CD4-positive, alpha-beta T cell treated with Interleukin-17A for 1 hour (primary cell): ENCODE measurements around the gene RFC1.

ENCODE experiments used
- DNase-seq: peaks from one replicate; pipeline ENCODE4 v3.0.0-alpha.2; 2020

The RFC1 gene

DNA sequence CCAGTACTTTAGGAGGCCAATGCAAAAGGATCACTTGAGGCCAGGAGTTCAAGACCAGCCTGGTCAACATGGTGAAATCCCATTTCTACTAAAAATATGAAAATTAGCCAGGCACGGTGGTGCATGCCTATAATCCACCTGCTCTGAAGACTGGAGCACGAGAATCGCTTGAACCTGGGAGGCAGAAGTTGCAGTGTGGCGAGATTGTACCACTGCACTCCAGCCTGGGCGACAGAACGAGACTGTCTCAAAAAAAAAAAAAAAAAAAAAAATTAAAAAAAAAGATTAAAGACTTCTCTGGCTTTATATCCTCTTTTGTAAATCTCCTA is 13.0 kb downstream of the RFC1 start:
- DNase-seq = peak; percentile 64

DNA sequence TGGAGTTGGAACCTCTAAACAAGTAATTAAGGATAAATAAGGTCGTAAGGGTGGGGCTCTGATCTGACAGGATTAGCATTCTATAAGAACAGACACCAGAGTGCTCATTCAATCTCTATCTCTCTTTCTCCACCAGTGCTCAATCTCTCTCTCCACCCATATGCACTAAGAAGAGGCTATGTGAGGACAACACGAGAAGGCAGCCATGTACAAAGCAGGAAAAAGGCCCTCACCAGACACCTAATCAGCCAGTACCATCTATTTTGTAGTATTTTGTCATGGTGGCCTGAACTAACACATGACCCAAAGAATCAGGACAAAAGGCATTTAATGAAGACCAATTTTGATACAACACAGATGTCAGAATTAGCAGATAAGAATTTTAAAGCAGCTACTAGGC is 16.8 kb downstream of the RFC1 start:
- no peak for DNase-seq

DNA sequence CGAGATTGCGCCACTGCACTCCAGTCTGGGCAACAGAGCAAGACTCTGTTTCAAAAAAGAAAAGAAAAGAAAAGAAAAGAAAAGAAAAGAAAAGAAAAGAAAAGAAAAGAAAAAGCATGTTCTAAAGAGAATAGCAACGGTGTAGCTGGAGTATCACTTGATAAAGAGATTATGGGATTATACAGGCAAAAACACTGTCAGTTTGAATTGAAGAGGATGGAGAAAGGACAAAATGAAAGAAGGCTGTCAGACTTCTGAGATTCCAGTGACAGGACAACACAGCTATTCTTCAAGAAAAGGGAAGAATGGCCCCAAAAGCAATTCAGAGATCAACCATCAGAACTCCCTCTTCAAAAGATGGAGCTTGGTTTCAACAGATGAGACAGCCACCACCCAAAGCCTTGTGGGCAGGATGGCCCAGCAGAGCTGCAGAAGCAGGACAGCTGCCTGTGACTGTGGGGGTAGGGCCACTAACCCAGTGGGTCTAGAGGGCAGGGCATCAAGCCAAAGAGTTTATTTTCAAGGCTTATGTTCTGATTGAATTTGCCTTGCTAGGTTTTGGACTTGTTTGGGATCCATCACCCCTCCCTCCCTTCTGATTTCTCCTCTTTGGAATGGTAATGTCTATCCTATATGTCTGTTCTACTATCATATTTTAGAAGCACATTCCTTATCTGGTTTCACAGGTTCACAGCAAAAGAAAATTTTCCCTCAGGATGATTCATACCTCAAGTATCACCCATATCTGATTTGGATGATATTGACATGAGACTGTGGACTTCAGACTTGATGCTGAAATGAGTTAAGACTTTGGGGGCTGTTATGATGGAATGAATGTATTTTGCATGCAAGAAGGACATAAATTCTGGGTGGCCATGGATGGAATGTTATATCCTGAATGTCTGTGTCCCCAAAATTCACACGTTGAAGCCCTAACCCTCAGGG is 17.5 kb downstream of the RFC1 start:
- DNase-seq = no peak

DNA sequence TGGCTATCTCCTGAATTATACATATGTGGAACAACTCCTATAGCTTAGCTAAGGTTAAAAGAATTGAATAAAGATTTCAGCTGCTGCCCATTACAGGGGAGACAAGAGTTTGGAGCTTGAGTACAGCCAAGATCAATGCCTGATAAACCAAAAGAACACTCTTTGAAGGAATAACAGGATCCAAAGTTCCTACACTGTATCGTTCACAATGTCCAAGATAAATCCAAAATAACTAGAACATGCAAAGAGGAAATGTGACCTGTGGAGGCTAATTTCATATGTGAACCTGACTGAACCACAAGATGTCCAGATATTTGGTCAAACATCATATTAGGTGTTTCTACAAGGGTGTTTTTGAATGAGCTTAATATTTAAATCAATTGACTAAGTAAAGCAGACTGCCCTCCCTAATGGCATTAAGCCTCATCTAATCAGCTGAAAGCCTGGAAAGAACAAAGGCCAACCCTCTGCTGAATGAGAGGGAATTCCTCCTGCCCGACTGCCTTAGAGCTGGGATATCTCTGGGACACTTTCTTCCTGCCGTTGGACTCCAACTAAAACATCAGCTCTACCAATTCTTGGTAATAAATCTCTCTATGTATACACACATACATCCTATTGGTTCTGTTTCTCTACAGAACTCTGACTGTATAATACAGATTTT is 19.2 kb downstream of the RFC1 start:
- DNase-seq = no peak

DNA sequence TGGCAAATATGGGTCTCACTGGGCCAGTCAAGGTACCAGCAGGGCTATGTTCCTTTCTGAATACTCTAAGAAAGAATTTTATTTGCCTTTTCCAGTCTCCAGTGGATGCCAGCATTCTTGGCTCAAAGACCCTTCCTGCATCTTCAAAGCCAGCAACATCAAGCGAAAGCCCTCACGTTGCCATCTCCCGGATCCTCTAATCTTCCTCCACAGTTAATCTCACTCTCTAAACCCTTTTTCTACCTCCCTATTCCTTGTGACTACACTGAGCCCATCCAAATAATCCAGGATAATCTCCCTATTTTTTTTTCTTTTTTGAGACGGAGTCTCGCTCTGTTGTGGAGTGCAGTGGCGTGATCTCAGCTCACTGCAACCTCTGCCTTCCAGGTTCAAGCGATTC is 23.4 kb downstream of the RFC1 start:
- no peak for DNase-seq

DNA sequence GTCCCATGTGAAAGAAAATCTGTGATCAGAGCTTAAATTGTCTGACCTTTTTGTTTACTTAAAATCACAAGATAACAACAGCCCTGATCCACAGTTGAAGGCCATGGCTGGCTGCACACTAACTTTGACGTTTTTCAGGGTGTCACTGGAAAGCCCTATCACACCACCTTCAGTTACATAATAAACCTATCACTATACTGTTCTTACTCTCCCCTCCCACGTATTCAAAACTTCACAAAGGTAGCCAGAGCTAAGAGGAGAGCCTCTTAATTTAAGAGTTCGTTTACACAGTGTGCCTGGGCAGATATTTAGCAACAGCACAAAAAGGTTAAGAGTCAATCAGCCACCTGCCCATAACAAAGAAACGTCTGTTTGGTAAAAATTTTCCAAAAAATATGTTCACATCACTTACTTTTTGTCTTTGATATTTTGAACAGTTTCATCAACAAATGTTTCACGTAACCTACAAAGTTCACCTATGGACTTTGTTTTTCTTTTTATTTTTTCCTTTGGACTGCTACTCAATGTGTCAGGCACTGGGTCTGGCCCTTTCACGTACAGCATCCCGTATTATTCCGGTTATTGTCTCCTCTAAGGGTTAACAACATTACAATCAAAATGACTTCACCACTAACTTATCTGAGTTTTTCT is 25.0 kb downstream of the RFC1 start:
- DNase-seq = no peak

DNA sequence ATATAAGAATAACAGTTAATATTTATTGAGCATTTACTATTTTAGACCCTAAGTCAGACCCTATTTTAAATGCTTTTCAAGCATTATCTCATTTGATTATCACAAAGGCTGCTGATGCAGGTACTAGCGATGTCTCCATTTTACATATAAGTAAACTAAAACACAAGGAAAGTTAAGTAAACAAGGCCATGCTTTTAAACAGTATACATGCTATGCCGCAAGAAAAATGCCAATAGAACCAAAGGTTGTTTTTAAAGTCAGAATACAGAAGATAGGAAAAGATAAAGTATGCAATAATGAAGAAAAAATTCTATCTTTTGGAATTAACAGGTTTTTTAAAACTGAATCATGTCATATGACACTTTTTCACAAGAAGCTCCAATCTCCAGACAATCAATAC is 26.2 kb downstream of the RFC1 start:
- DNase-seq = no peak

DNA sequence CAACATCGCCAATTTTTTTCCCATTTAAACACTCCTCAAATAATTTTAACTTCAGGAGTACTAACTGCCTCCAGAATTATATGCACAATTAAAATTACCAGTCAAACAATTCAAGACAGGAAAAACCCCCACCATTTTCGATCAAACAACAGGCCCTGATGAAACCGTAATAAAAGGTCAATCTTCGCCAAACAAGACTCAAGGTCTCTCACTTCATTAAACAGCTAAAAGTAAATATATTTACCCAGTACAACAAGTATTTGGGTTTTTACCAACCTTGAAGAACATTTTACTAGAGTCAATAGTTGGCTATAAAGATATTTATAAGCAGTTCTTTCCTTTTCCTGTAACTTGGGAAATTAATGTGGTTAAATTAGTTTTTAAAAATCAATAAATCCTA is 28.3 kb downstream of the RFC1 start:
- DNase-seq = no peak

DNA sequence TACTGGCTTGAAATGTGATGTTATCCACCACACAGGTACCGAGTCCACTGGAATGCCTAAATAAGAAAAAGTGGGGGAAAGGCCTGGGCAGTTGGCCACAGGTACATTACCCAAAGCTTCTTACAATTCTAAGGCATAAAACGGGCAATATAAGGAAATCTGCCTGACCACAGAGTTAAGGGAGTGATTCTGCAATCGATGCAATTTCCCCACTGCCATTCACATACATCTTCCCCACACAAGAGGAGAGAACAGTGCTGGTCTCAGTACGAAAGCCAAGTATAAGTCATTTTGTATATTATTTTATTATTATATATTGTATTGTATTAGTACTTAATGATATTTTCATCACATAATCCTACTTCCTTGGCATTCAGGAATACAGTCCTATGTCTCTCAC is 30.6 kb downstream of the RFC1 start:
- no peak for DNase-seq

DNA sequence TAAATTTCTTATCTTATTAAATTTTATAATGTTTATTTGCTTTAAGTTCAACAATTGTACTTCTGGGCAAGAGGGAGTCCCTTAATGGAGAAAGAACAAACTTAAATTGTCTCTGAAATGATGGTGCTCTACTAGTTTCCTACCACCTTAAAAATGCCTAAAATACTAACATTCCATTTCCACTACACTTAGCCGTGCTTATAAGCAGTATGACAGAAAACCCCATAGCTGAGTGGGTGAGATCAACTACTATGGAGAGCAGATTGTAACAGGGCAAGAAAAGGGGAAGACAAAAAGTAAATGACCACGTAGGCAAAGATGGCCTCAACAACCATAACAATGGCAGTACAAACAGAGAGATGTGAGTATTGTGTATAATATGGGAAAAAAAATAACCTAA is 35.0 kb downstream of the RFC1 start:
- no peak for DNase-seq

DNA sequence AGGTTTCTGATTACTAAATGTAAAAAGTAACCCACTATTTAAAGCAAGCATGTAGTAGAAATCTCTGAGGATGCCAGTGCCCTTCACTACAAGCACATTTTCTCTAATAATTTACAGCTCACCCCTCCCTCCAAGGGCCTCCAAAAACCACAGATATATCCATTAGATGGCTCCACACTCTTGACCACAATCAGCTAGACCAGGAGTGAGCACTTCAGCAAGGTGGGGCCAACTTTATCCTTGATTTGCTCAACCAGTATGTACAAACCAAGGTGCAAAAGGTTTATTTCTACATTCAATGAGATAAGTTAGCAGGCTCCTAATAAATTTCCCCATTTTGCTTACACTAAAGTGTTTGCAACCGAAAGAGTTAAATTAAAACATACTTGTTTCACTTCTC is 35.8 kb downstream of the RFC1 start:
- DNase-seq = no peak

DNA sequence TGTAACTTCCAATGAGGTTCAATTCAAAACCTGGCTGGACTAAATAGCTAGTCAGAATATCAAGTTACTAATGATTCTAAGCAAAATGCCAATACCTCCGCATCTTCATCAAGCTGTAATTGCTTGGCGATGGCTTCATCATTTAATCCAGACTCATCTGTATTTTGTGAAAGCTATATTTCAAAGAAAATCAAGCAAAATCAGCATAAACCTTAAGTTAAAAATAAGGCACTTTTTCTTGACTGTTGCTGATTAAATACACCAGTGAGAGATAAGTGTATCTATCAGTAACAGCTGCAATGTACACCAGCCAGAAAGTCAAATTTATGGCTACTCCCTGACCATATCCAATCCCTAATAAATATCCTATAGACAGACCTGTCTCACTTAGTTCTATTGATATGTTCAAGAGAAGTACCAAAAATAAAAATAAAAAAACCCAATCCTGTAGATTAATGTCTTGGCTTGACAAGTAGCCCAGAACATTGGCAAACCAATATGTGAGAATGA is 39.6 kb downstream of the RFC1 start:
- no peak for DNase-seq

DNA sequence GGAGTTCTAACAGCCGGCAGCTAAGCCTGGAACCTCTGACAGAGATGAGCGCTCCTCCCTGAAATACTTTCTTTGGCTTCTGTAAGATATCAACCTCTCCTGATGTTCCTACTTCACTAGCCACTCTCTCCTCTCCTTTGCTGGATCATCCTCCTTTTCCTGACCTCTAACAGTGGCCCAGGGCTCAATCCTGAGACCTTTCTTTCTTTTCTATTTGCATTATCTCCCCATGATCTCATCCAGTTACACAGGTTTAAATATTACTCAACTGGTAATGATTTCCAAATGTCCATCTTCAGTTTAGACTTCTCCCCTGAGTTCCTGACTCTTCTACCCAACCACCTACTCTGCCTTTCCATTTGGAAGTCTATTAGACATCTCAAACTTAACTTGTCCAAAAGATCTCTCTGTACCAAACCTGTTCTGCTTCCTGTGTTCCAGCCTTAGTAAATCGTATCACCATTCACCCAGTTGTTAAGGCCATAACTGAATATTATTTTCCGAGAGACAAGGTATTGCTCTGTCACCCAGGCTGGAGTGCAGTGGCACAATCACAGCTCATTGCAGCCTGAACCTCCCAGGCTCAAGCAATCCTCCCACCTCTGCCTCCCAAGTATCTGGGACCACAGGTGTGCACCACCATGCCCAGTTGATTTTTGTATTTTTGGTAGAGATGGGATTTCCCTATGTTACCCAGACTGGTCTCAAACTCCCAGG is 41.1 kb downstream of the RFC1 start:
- DNase-seq = no peak

DNA sequence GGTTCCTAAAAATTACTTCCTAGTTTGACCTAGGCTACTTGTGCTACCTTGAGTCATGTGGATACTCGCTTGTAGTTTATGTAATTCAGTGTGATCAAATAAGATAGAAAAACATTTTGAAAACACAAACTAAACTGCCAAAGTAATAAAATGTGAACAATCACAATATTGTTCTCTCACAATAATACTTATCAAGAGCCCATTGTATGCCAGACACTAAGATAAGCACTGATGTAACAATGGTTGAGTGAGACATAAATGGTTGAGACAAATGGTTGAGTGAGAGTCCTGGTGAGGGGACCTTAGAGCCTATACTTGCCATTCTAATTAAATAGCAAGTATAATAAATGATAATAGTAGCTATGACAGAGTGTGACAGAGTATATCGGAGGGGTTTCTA is 41.7 kb downstream of the RFC1 start:
- no peak for DNase-seq

DNA sequence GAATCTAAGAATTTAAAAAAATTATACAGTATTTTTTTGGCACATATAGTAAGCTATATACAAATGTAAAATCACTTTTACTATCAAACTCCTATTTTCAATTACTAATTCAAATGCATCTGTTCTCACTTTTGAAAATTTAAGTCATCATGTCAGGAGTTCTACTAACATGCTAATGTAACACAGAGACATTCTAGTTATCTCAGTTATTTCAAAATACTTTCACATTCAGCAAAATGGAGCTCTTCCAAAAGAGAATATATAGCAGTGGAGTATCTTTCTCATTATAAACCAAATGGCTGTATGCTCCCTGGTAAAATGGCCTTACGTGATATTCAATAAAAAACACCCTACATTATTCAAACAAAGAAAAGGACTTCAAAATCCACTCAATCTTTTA is 42.3 kb downstream of the RFC1 start:
- no peak for DNase-seq

DNA sequence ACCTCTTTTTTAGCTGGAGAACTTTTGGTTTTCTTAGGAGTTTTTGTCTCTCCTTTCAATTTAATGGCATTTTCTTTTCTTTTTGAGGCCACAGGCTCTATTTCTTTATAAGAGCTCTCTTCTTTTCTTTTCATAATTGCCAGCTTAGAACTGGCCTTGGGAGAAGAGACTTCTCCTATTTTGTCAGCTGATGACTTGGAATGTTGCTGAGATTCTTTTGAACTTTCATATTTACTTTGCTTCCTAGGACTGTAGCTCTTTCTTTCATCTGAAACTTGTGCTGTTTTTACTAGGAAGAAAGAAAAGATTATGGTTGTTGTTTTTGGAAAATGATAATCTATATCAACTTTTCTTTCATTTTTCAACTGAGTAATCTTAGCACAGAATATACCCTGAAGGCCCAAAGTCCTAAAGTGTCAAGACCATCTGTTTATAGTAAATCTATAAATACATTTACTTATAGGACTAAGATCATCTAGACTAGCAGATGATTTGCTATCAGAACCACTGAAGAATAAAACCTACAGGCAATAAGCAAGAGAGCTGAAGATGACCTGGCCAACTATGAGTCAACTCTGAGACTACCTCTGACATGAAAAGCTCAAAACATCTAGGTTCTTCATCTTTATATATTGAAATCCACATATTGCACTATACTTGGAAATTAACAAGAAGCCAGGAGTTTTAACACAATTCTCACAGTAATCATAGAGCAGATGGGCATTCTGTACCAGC is 45.6 kb downstream of the RFC1 start:
- DNase-seq = no peak

DNA sequence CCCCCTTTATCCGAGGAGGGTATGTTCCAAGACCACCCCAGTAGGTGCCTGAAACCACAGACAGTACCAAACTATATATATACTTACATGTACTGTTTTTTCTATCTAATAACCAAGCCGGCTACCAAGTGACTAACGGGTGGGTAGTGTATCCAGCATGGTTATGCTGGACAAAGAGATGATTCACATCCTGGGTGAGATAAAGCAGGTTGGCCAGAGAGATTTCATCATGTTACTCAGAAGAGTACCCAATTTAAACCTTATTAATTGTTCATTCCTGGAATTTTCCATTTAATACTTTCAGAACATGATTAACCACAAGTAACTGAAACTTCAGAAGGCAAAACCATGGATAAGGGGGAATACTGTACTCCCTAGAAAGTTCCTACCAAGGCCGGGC is 46.5 kb downstream of the RFC1 start:
- DNase-seq = no peak

DNA sequence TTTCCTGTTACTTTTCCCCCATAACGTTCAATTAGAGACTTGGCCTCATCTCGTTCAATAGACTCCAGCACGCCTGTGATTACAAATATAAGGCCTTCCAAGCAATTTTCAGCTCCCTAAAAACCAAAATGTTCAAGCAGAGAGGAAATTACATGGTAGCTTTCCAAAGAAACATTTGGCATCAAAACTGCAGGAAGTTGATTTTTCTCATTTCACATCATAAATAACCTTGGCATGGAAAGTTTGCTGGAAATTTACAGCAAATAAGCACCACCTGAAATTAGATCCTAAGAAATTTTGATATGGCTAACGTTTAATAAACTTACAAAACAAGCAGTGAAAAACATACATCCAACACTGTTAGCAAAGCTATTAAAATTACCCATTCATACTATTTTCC is 53.3 kb downstream of the RFC1 start:
- DNase-seq = no peak

DNA sequence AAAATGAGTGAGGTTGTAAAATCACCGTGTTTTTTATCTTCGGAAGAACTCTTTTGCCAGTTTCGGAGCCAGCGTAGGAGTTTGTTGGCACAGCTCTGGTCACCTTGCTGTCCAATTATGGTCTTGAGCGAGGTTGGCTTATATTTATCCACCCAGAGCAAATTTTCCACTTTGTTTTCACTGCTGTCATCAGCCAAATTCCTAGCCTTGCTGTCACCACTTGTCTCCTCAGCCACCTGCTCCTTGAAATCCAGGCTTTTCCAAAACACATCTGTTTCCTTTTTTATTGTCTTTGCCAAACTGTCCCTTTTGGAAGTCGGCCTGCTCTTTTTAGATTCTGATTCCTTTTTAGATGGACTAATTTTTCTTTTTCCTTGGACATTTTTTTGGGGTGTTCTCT is 57.6 kb downstream of the RFC1 start:
- no peak for DNase-seq

DNA sequence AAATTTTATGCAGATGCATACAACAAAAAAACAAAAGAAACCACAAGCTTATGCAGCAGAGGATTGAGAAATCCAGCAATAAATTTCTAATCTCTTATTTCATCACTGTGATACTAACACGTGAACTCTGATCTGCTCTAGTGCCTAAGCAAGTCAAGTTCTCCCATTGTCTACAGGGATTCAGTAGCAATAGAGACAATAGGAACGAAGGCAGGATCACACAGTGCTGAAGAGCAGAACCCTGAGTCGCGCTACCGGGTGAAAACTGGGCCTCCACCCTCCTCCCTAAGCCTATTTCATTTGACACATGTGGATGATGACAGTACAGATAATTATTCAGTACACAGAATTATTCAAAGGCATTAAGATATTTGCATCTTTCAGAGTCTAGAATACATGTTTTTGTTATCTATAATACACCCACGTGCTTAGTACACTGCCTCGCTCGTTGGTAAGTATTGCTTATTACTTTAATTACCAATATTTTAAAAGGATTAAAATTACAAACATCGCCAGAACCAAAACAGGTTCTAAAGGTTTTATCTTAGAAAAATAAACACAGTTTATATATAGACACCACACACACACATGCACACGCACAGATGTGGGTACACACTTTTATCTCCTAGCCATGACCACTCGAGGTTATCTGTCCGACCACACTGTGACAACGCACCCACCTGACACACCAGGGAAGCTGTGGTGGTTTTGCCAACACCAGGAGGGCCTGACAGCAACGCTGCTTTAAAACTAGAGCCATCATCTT is 60.1 kb downstream of the RFC1 start:
- no peak for DNase-seq

DNA sequence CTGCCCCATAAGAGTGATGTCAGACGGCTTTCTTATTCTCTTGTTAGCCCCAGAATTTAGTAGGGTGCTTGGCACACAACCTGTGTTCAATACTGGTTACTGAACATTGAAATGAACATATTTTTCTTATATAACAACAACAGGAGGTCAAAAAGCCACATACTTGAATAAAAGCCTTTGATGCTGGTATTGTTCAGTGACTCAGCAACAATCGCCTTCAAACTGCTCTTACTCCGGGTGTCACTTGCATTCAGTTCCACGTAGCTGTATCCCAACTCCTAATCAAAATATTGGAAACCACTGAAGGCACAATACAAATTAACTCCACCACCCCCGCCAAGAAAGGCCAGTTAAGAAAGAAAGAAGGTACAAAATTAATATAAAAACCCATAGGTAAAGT is 61.5 kb downstream of the RFC1 start:
- DNase-seq = no peak

DNA sequence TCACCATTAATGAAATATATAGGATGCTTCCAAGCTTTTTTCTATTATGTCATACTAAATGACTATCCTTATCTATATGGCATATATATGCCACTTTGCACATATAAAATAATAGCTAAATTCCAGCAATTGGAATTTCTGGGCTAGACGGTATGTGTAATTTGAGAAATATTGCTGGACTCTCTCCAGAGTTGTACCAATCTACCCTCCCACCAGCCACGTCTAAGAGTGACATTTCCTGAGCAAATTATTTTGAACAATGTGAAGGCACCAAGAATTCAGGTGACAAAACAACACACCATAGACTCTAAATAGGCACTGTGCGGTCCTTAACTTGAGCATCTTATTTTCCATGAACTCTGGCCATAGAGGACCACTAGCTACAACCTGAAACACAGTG is 62.3 kb downstream of the RFC1 start:
- DNase-seq = no peak
